ENCODE measurements around the gene NPIPA1. TPM values are rescaled to one million over a fixed set of nuclear protein-coding genes. Genes with fewer than 3 reads are reported as not detected.
"Not testable (repeated sequence)": the region's sequence is repeated elsewhere in the genome, so short reads cannot be mapped to it uniquely, and the experiment has no call there.

NPIPA1 gene
- total and polyA plus RNA-seq, 3 donors from 2014 or later = 169 to 173 (median 170) TPM

GRCh38 chr16:14974331-14974655 lies 37.0 kb downstream of the NPIPA1 start:
- H3K9me3 ChIP-seq; intact Hi-C loops (cut with DNase I; ENCODE audit: low total_unique reads); H3K36me3 ChIP-seq (ENCODE audit: low read depth, missing control alignments); DNase-seq; H3K27me3 ChIP-seq: not testable (repeated sequence)
- Histone ChIP-seq H3K27ac (peak overlapping the region; percentile 90 to 98), H3K4me3 (peak overlapping the region; percentile 87 to 96), H3K4me1 (peaks cover 11% of the 10 kb centered on the region)
- 5 to 6% methylated on average over 7 of the region's 7 CpGs for WGBS, 2 donors

GRCh38 chr16:14974656-14975417 lies 37.6 kb downstream of the NPIPA1 start, which contains the start of gene PDXDC1:
Gene PDXDC1, plus strand, starts transcription at chr16:14975026. Its CDS starts 174 bp downstream, at chr16:14975200.
- H3K36me3 ChIP-seq (ENCODE audit: low read depth, missing control alignments); H3K27me3 ChIP-seq; intact Hi-C loops (cut with DNase I; ENCODE audit: low total_unique reads); H3K9me3 ChIP-seq: not testable (repeated sequence)
- Histone ChIP-seq H3K4me1 (peaks cover 11% of the 10 kb centered on the region), H3K4me3 (peak within 1 kb of the TSS; percentile 87 to 96), H3K27ac (peak within 1 kb of the TSS; percentile 90 to 98)
- 0 to 1% methylated on average over 21 to 74 of the region's 74 CpGs for WGBS, 2 donors
- peak; percentile 97 for DNase-seq
- TF ChIP-seq POLR2A (IDR thresholded peaks at IDR 0.05) = peak; percentile 39

- TF ChIP-seq, protein P1, sequence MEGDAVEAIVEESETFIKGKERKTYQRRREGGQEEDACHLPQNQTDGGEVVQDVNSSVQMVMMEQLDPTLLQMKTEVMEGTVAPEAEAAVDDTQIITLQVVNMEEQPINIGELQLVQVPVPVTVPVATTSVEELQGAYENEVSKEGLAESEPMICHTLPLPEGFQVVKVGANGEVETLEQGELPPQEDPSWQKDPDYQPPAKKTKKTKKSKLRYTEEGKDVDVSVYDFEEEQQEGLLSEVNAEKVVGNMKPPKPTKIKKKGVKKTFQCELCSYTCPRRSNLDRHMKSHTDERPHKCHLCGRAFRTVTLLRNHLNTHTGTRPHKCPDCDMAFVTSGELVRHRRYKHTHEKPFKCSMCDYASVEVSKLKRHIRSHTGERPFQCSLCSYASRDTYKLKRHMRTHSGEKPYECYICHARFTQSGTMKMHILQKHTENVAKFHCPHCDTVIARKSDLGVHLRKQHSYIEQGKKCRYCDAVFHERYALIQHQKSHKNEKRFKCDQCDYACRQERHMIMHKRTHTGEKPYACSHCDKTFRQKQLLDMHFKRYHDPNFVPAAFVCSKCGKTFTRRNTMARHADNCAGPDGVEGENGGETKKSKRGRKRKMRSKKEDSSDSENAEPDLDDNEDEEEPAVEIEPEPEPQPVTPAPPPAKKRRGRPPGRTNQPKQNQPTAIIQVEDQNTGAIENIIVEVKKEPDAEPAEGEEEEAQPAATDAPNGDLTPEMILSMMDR (IDR thresholded peaks at IDR 0.05) = peak in 2 of 3 experiments; percentile 19 to 40
- H3K9me3 ChIP-seq; intact Hi-C loops (cut with DNase I; ENCODE audit: low total_unique reads); H3K27me3 ChIP-seq; H3K36me3 ChIP-seq (ENCODE audit: low read depth, missing control alignments): not testable (repeated sequence)
- DNase-seq = peak; percentile 79
- WGBS, 2 donors = 2 to 3% methylated on average over 25 to 47 of the region's 47 CpGs
- peak overlapping the region; percentile 90 to 98 for H3K27ac ChIP-seq
- H3K4me3 ChIP-seq = peak overlapping the region; percentile 87 to 96
- peaks cover 11% of the 10 kb centered on the region for H3K4me1 ChIP-seq
These were observed 38.4 kb downstream of the NPIPA1 start for GRCh38 chr16:14975418-14976194.

DNA sequence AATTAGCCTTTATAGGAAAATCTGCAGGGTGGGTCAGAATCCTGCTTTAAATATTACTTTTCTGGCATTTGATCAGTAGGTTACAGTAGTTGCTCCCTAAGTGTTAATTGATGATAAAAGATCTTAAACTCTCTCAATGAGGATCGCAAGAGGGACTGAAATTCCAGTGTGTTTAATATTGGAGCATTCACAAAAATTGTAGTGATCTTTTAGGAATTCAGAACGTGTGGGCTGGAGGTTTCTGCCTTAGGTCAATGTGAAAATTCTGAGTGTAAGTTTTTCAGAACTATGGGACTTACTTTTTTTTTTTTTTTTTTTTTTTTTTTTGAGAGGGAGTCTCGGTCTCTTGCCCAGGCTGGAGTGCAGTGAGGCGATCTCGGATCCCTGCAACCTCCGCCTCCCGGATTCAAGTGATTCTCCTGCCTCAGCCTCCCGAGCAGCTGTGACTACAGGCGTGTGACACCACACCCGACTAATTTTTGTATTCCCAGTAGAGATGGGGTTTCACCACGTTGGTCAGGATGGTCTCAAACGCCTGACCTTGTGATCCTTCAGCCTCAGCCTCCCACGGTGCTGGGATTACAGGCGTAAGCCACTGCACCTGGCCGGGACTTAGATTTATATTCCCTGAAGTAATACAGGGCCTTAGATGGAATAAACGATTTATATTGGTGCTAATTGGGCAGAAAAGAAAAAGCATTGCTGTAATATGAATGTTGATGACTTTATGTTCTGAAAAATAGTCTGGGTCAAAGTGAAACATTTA lies 39.9 kb downstream of the NPIPA1 start:
- H3K9me3 ChIP-seq; H3K4me3 ChIP-seq; H3K36me3 ChIP-seq (ENCODE audit: low read depth, missing control alignments); intact Hi-C loops (cut with DNase I; ENCODE audit: low total_unique reads); DNase-seq; H3K27ac ChIP-seq; H3K27me3 ChIP-seq: not testable (repeated sequence)
- peaks cover 11% of the 10 kb centered on the region for H3K4me1 ChIP-seq
- 51 to 60% methylated on average over 16 of the region's 16 CpGs for WGBS, 2 donors

DNA sequence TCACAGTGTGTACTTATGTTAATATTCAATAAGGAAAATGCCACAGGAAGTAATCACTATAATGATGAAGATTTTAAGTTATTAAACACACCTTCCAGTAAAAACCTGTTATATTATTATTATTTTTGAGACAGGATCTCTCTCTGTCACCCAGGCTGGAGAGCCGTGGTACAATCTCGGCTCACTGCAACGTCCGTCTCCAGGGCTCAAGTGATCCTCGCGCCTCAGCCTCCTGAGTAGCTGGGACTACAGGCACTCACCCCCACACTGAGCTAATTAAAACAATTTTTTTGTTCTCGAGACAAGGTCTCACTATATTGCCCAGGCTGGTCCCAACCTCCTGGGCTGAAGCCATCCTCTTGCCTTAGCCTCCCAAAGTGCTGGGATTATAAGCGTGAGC lies 41.0 kb downstream of the NPIPA1 start:
- intact Hi-C loops (cut with DNase I; ENCODE audit: low total_unique reads); H3K4me3 ChIP-seq; H3K27ac ChIP-seq; H3K36me3 ChIP-seq (ENCODE audit: low read depth, missing control alignments); DNase-seq; H3K9me3 ChIP-seq; H3K27me3 ChIP-seq: not testable (repeated sequence)
- 93 to 94% methylated on average over 8 of the region's 8 CpGs for WGBS, 2 donors
- peaks cover 11% of the 10 kb centered on the region for H3K4me1 ChIP-seq

DNA sequence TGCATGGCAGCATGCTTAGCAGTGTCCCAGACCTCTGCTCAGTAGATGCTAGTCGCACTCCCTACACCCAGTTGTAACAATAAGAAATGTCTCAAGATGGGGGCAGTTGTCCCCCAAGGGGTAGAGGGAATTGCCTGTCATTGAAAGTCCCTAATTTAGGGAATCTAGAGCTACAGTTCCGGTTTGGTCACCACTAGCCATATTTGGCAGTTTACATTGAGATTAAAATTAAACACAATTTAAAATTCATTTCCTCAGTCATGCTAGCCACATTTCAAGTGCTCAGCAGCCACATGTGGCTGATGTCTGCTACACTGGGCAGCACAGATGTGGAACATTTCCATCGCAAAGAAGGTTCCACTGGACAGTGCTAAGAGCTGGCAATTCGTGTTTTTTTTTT lies 41.7 kb downstream of the NPIPA1 start:
- H3K9me3 ChIP-seq = not testable (repeated sequence)

DNA sequence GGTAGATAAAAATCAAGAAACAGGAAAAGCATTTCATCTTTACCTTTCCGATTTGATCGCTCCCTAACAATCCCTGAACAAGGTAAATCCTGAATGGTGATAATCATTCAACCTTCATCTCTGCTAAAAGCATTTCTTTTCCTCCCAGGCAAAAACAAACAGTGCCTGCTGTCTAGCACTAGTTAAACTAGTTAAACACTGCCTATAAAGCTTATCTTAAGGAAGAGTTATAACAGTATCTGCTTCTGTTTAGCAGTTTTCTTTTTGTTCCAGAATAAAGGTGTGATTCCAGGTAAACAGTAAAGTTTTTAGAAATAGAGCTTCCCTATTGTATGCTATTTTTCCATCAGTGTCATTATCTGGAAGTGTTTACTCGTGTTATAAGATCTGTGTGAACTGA lies 44.0 kb downstream of the NPIPA1 start:
- H3K4me1 ChIP-seq; intact Hi-C loops (cut with DNase I; ENCODE audit: low total_unique reads): not testable (repeated sequence)

More for the DNA sequence above, 41.7 kb downstream of the NPIPA1 start:
- H3K4me3 ChIP-seq; H3K27me3 ChIP-seq; H3K36me3 ChIP-seq (ENCODE audit: low read depth, missing control alignments); intact Hi-C loops (cut with DNase I; ENCODE audit: low total_unique reads); DNase-seq; H3K27ac ChIP-seq: not testable (repeated sequence)
- 89 to 92% methylated on average over 4 of the region's 4 CpGs for WGBS, 2 donors
- H3K4me1 ChIP-seq = peaks cover 11% of the 10 kb centered on the region

DNA sequence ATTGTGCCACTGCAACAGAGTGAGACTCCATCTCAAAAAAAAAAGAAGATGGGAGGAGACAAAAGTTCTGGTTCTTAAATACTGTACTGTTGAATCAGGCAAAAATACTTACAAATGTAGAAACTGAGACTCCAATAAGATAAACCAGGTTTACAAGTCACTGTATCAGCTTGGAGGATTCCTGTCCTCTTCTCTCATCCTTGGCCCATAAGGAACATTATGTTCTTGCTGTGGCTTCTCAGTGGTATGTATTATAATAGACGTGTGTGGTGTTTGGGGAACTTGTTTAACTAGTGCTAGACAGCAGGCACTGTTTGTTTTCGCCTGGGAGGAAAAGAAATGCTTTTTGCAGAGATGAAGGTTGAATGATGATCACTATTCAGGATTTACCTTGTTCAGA lies 45.3 kb downstream of the NPIPA1 start:
- DNase-seq; H3K36me3 ChIP-seq (ENCODE audit: low read depth, missing control alignments); H3K4me1 ChIP-seq; intact Hi-C loops (cut with DNase I; ENCODE audit: low total_unique reads); H3K4me3 ChIP-seq; H3K27me3 ChIP-seq; H3K9me3 ChIP-seq: not testable (repeated sequence)
- WGBS, 2 donors = 30 to 42% methylated on average over 2 of the region's 2 CpGs
- peak overlapping the region in 1 of 2 donors; percentile 11 for H3K27ac ChIP-seq

More for the DNA sequence above, 44.0 kb downstream of the NPIPA1 start:
- H3K36me3 ChIP-seq (ENCODE audit: low read depth, missing control alignments); DNase-seq; H3K27ac ChIP-seq; H3K4me3 ChIP-seq; H3K9me3 ChIP-seq; H3K27me3 ChIP-seq: not testable (repeated sequence)
- 81 to 87% methylated on average over 3 of the region's 3 CpGs for WGBS, 2 donors

- H3K9me3 ChIP-seq; H3K27ac ChIP-seq; H3K27me3 ChIP-seq; H3K36me3 ChIP-seq (ENCODE audit: low read depth, missing control alignments); H3K4me3 ChIP-seq; DNase-seq; H3K4me1 ChIP-seq; intact Hi-C loops (cut with DNase I; ENCODE audit: low total_unique reads): not testable (repeated sequence)
- WGBS, 2 donors = 77 to 85% methylated on average over 8 of the region's 8 CpGs
These were observed 50.8 kb downstream of the NPIPA1 start for GRCh38 chr16:14988092-14988491.

DNA sequence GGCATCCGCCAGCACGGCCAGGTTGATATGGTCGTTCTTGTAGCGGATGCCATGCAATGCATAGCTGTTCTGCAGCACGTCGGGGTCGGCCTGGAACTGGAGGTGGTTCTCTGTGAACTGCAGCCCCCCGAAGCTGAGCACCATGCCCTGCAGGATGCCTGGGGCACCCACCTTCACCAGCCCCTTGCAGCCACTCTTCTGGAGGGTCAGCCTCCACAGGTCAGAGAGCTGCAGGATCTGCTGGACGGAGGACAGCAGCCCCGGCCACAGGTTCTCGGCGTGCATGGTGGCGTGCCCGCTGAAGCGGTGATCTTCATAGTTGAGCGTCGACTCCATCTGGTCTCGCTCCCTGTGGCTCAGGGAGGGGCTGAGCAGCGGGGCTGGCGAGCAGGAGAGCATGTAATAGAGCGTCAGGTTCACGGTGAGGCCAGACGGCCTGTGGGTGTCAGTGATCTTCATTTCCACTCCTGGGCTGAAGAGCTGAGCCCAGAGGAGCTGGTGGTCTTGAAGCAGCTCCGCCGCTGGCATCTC lies 51.5 kb downstream of the NPIPA1 start:
- WGBS, 2 donors = 67 to 72% methylated on average over 25 of the region's 25 CpGs
- H3K27ac ChIP-seq; H3K36me3 ChIP-seq (ENCODE audit: low read depth, missing control alignments); H3K9me3 ChIP-seq; intact Hi-C loops (cut with DNase I; ENCODE audit: low total_unique reads); H3K27me3 ChIP-seq; DNase-seq; H3K4me1 ChIP-seq: not testable (repeated sequence)
- H3K4me3 ChIP-seq = peak overlapping the region in 1 of 2 donors; percentile 15

Data from testis (tissue), 3 donors.